ENCODE results near the gene GLCCI1.

GRCh38 chr7:8003077-8003476, 34.5 kb downstream of the GLCCI1 start:
- TF ChIP-seq CTCF (optimal IDR thresholded peaks at IDR 0.05 in 1 of 3, IDR thresholded peaks at IDR 0.05 in 1 of 3, conservative IDR thresholded peaks at IDR 0.05 in 1 of 3; ENCODE audit: extremely low read depth in 1 of 3, insufficient read depth in 2 of 3, low read length in 3 of 3) (no peak), EZH2 (IDR thresholded peaks at IDR 0.05; ENCODE audit: low read length) (no peak)

Measured in keratinocyte (primary cell).